NCI-H1694 (cell line): ENCODE measurements around the gene FANCE.
"Not testable (repeated sequence)": the region's sequence is repeated elsewhere in the genome, so short reads cannot be mapped to it uniquely, and the experiment has no call there.

Experiments
- DNase-seq: peaks from one replicate; lab custom pipeline; 2025; lab: John Stamatoyannopoulos, UW

Gene FANCE

DNA sequence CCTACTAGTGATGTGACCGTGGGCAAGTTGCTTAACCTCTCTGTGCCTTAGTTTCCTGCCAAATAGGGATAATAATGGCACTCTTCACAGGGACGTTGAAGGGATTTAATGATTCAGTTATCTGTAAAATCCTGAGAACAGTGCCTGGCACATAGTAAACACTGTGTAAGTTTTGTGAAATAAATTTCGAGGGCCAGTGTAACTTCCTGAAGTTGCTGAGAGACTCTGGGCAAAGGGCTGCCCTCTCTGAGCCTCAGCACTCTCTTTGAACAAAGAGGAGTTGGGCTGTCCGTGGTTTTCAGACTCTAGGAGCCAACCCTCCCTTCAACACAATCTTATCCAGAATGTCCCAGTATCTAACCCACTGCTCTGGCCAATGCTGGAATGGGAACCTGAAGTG lies 47.2 kb downstream of the FANCE start:
- DNase-seq = no peak

DNA sequence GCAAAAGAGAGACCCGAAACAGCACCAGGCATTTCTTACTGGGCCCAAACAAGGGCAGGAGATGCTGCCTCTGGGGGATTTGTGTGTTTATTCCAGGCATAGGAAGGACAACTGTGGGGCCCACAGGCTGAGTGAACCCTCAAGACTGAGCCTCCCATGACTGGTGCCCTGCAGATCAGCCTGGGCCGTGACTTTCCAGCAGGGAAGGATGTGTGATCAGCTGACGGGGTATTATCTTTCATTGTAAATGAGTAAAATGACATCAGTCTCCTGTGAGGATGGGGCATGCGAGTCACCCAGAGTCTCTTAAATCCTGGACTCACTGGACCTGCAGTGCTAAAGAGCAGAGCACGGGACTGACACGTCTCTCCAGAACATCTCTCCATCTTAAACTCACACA lies 48.6 kb downstream of the FANCE start:
- DNase-seq = no peak

DNA sequence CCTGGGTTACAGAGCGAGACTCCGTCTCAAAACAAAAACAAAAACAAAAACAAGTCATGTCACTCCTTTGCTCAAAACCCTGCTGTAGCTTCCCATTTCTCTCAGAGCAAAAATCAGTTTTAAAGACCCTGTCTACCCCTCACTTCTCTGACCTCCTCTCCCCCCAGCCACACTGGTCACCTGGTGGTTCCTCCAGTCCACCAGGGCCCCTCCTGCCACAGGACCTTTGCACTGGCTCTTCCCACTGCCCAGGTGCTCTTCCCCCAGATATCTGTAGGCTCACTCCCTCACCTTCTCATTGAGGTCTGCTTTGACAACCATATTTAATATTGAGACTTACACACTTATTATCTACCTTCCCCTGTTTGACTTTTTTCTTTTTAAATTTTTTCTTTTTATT lies 49.6 kb downstream of the FANCE start:
- DNase-seq = no peak

DNA sequence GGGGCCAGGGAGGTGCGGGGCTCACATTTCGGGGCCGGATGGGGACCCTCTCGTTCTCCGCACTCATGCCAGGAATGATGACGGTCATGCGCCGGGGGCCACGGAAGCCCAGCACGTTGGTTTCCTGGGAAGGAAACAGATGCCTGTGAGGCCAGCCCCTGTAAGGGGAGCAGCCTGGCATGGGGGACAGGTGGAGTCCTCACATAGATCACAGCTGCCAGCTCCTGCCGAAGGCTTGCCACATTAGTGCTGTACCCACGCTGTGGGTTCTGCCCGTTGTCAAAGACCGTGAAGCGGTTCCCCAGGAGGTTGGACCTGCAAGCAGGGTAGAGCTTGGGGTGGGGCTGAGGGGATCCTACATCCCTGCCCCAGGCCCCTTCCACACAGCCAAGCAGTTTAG lies 51.4 kb downstream of the FANCE start:
- no peak for DNase-seq

DNA sequence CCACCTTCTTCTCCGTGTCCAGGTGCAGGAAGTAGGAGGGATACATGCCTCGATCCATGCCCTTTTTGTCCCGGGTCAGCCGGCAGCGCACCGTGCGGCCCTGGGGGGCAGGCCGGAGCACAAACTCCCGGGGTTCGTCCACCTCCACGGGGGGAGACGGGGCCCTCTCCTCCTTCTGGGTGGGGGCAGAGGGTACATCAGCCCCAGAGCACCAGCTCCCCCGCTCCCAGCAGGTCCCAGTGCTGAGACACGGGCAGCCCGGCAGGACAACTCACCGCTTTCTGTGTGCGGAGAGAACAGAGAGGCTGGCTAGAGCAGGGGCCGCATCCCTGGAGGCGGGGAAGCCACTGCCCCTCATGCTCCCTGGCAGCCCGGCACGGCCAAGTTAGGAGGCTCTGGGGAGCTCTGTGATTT lies 53.9 kb downstream of the FANCE start:
- no peak for DNase-seq

DNA sequence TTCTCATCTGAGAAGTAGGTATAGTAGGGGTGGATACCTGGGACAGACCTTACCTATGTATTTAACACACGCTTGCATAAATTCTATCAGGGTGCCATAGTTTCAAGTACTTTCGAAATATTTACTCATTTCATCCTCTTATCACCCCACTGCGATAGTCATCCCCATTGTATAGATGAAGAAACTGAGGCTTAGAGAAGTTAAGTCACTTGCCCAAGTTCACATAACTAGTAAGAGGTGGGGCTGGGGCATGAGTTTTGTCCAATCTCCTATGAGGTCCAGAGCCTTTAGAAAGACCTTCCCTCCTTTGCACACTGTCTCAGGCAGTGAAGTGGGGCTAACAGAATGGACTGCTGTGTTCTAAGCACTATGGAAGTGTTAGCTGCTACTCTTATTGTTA lies 54.4 kb downstream of the FANCE start:
- no peak for DNase-seq

DNA sequence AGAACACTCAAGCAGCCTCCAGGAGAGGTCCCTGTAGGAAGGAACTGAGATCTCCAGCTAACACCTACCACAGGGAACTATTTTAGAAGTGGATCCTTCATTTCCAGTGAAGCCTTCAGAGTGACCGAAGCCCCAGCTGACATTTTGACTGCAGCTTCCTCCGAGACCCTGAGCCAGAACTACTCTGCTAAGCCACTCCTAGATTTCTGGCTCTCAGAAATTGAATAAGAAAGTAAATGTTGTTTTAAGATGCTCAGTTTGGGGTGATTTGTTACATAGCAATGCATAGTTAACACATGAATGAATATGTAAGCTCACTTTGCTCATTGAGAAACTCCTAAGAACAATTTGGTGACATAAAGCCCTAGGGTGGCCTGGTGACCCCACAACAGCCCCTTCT lies 55.1 kb downstream of the FANCE start:
- no peak for DNase-seq

DNA sequence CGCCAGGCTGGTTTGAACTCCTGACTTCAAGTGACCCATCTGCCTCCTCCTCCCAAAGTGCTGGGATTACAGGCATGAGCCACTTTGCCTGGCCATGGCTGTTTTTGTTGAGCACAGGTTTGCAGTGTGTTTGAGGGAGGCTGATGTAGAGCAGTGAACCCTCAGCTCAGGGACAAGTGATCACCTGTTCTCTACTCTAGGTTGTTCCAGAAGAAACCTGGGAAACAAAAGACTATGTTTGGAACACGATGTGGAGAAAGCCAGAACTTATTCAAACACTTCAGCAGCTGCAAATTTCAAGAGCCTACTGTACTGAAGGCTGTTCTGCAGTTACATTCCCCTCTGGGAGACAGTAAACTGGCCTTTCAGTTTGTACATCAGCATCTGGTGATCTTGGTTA lies 55.9 kb downstream of the FANCE start:
- no peak for DNase-seq

DNA sequence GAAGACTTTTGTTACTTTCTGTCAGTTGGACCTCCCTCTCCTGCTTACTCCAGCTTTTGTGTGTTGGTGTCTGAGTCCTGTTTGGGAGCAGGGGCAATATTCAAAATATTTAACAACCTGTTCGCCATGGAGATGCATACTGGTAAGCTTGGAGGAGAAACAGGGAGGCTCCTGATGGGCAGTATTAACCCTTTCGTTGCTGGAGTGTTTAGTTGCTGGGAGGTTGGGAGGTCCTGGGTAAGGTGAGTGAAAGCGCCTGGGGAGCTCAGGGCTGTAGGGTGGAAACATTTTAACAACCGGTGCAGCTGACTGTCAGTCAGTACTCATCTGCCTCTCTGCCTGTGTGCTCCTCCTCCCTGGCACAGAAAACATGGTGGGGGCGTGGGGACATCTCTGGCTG lies 56.4 kb downstream of the FANCE start:
- no peak for DNase-seq

DNA sequence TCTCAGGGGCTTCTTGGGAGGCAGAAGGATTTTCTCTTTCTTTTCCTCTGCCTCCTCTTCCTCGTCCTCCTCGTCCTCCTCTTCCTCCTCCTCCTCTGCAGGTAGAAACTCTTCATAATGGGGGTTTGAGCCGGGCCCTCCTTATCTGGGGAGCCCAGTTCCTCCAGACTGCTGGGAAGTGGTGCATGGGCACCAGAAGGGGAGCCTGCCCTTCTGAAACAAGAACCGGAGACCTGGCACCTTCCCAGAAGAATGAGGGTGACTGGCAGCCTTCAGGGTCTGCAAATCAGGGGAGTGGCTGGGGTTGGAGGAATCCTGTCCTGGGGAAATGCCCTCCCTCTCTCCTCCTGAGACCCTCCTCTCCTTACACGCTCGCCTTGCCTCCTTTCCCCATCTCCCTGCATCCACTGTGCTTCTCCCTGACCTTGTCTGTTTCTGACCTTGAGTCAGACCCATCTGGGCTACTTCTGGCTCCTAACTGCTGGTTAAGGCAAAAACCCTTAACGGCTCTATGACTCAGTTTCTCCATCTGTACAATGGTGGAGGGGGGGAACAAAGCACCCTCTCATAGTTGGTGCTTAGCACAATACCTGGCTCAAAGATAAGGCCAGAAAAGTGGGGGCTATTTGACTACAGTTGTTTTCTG lies 58.9 kb downstream of the FANCE start:
- no peak for DNase-seq

DNA sequence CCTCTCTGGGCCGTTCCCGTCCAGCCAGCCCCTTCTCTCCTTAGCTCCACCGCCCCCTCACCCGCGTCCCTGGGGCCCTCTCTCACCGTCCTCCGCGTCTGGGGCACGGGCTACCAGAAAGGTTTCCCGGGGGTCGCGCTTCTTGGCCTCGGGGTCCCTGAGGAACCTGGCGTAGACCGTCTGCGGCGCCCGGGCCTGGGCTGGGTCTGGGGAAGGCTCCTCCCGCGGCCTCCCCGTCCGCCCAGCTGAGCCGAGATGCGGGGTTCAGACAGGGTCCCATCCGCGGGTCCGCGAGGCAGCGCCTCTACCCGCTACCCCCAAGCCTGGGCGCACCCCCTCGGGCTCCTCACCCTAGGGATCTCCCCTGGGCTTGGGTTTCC lies 59.4 kb downstream of the FANCE start:
- no peak for DNase-seq

DNA sequence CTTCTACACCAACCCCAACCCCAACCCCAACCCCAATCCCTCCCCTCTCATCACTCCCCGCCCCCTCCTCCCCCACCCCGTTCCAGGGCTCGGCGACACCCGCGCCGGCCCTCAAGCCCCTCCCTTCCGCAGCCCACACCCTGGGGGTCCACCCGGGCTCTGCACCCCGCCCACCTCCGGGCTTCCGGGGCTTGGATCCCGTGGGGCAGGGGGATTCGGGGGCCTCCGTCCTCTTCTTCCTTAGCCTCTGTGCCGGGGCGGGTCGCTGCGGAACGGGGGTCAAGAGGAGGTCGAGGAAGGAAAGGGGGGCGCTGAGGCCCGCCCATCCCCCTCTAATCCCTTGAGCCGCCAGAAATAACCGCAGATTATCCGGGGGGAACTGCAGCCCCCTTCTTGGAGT lies 59.9 kb downstream of the FANCE start:
- no peak for DNase-seq

DNA sequence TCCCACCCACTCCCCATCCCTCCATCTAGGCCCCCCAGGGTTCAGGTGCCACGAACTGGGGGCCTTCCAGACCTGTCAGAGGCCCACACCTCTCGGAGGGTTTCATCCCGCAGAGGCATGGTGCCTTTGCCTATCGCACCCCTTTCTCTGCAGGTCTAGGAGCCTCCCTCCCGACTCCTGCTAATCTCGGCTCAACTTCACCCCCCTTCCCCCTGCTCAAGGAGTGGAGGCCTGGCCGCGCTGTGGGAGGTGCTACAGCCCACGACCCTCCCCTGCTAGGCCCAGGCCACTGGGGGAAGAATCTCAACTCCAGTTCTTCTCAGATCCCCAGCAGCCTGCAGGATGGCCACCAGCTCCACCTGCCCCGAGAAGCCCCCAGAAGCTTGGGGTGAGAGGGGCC lies 60.6 kb downstream of the FANCE start, which contains the start of gene TULP1:
TSS of gene TULP1 (minus strand) at position 157 of the 400 bp plus-strand sequence. CDS start at position 119, 38 bp downstream.
- DNase-seq = no peak

DNA sequence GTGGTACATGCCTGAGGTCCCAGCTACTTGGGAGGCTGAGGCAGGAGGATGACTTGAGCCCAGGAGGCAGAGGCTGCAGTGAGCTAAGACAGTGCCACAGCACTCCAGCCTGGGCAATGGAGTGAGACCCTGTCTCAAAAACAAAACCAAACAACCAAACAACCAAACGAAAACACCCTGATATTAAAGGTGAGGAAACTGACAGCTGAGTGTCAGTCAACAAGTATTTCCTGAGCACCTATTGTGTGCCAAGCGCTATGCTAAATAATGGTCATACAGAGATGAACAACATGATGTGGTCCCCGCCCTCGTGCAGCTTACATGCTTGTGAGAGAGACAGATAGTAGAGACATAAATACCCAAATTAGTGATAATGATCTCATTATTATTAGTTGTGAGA lies 62.4 kb downstream of the FANCE start:
- no peak for DNase-seq

DNA sequence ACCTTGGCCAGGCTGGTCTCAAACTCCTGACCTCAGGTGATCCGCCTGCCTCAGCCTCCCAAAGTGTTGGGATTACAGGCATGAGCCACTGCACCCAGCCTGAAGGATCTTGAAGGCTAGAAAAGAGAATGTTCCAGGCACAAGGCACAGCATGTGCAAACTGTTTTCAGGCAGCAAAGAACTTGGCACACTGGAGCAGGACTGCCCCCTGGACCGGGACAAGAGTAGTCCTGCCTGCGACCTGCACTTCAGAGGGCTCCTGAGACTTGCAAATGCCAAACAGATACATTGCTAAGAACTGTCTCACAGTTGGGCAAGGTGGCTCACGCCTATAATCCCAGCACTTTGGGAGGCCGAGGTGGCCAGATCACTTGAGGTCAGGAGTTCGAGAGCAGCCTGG lies 63.8 kb downstream of the FANCE start:
- not testable (repeated sequence) for DNase-seq
